Measurements from ENCODE around the gene DPEP2.

DNA sequence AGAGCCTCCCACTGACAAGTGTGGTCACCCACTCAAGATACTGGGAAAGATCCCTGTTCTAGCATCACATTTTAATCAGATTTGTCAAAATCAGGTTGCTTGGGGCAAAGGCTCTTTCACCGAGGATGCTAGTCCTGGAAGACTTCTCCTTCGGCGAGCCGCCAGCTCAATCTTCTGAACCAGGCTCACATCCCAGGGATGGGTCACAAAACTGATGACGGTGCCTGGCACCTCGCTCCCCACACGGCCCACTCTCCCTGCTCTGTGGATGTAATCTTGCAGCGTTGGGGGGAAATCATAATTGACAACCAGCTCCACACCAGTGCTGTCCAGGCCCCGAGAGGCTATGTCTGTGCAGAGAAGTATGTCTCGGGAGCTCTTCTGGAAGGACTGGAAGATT, 22.2 kb upstream of the DPEP2 start:
- TF ChIP-seq POLR2AphosphoS5 (IDR thresholded peaks at IDR 0.05) (no peak), EP300 (IDR thresholded peaks at IDR 0.05) (no peak)
- TF ChIP-seq, protein P1, sequence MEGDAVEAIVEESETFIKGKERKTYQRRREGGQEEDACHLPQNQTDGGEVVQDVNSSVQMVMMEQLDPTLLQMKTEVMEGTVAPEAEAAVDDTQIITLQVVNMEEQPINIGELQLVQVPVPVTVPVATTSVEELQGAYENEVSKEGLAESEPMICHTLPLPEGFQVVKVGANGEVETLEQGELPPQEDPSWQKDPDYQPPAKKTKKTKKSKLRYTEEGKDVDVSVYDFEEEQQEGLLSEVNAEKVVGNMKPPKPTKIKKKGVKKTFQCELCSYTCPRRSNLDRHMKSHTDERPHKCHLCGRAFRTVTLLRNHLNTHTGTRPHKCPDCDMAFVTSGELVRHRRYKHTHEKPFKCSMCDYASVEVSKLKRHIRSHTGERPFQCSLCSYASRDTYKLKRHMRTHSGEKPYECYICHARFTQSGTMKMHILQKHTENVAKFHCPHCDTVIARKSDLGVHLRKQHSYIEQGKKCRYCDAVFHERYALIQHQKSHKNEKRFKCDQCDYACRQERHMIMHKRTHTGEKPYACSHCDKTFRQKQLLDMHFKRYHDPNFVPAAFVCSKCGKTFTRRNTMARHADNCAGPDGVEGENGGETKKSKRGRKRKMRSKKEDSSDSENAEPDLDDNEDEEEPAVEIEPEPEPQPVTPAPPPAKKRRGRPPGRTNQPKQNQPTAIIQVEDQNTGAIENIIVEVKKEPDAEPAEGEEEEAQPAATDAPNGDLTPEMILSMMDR (IDR thresholded peaks at IDR 0.05), result no peak

Measured in sigmoid colon (tissue), 4 donors.